Left ventricle myocardium inferior (tissue), 1 donor: ENCODE data around the gene AKIRIN1. TPM values are rescaled to one million over a fixed set of nuclear protein-coding genes. Genes with fewer than 3 reads are reported as not detected.
"Not testable (repeated sequence)": the region's sequence is repeated elsewhere in the genome, so short reads cannot be mapped to it uniquely, and the experiment has no call there.

Experiments
- DNase-seq: peaks from one replicate; pipeline ENCODE4 v3.0.0-alpha.2; 2020
- H3K27ac ChIP-seq: fragments of 200-600 bp; replicated peaks from 2 replicates; pipeline ENCODE4 v1.8.0; 2021
- H3K27me3 ChIP-seq: fragments of 200-600 bp; 2 replicates; pipeline ENCODE4 v1.8.0; 2021; ENCODE audit warnings: low read depth
- H3K36me3 ChIP-seq: fragments of 200-600 bp; 2 replicates; pipeline ENCODE4 v1.8.0; 2021
- H3K4me1 ChIP-seq: fragments of 200-600 bp; 2 replicates; pipeline ENCODE4 v1.8.0; 2021
- H3K4me3 ChIP-seq: fragments of 200-600 bp; 2 replicates; pipeline ENCODE4 v1.8.0; 2021; ENCODE audit warnings: mild to moderate bottlenecking, moderate library complexity
- H3K9me3 ChIP-seq: fragments of 200-600 bp; replicated peaks from 2 replicates; pipeline ENCODE4 v1.8.0; 2021
- CTCF ChIP-seq: fragments of 200-600 bp; IDR thresholded peaks from 2 replicates; pipeline ENCODE4 v1.8.0; 2021; ENCODE audit warnings: antibody characterized with exemption, mild to moderate bottlenecking, borderline replicate concordance
- intact Hi-C: fragments of 100-400 bp; cut with micrococcal nuclease; formaldehyde crosslinking; loops from one replicate; pipeline ENCODE4 v1.11.0; 2022
- total RNA-seq: library from RNA; stranded (reverse); fragmentation: NEBNext Ultra II Directional; extraction: Animal tissue kit (Norgen Biotek cat#: 25700); gene quantifications from one replicate; pipeline ENCODE4 v1.2.1, GENCODE V29; 2021
- donor health status: DM: no; HTN: yes; CAD: no; lungs with severe emphysema.

AKIRIN1 gene
- total RNA-seq, 1 donor from 2014 or later = 61.5 TPM

DNA sequence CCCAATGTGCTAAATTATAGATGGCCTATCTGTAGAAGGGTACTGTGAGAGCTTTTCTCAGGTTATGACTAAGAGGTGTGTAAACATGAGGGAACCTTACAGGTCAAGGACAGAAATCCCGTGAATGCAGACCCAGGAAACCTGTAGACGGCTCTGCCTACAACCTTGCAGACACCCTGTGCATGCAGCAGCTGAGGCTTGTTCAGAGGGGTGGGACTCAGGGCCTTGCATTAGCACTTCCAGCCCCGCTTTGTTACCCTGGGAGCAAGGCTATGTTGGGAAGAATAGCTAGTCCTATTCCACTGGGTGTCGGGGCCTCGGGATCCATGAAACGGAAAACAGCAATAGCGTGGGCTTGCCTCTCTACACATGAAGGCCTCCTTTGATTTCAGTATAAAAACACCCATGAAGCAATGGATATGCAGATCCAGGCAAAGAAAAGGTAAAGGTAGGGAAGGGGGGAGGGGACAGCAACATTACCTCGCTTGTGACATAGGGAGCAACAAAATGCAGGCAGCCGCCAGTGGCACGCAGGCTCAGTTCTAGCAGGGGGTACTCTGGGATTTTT is 25.6 kb downstream of the AKIRIN1 start:
- Histone ChIP-seq H3K9me3 (no peaks in the 10 kb centered on the region), H3K27ac (no peak overlapping the region), H3K4me1 (no peaks in the 10 kb centered on the region), H3K4me3 (no peak overlapping the region), H3K27me3 (no peaks in the 10 kb centered on the region), H3K36me3 (peaks cover 5% of the 10 kb centered on the region)
- DNase-seq = no peak
- intact Hi-C loops = no loop called here
- no peak for TF ChIP-seq CTCF

DNA sequence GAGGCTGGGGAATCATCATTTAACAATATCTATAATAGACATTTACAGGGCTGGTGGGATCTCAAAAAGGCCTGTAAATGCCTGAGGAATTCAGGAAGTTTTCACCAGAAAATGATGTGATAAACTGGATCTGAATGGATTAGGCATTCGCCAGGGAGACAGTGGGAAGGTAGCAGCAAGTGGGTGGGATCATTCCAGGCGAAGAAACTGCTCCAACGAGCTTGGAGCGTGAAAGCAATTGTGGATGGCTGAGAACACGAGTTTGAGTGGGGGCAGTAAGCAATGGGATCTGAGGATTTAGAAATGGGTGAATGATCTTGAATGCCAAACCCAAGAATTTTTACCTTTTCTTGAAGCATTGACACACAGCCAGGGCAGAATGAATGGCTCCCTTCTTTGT is 26.2 kb downstream of the AKIRIN1 start:
- Histone ChIP-seq H3K4me3 (no peak overlapping the region), H3K36me3 (no peaks in the 10 kb centered on the region), H3K4me1 (no peaks in the 10 kb centered on the region), H3K9me3 (no peaks in the 10 kb centered on the region), H3K27me3 (no peaks in the 10 kb centered on the region), H3K27ac (no peak overlapping the region)
- no peak for TF ChIP-seq CTCF
- intact Hi-C loops = no loop called here
- DNase-seq = no peak

DNA sequence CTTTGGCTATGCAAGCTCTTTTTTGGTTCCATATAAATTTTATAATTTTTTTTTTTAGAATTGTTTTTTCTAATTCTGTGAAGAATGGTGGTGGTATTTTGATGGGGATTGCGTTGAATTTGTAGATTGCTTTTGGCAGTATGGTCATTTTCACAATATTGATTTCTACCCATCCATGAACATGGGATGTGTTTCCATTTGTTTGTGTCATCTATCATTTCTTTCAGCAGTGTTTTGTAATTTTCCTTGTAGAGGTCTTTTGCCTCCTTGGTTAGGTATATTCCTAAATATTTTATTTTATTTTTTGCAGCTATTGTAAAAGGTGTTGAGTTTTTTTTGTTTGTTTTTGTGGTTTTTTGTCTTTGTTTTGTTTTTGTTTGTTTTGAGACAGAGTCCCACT is 29.4 kb downstream of the AKIRIN1 start:
- H3K4me1 ChIP-seq, H3K36me3 ChIP-seq, DNase-seq, H3K27me3 ChIP-seq, H3K4me3 ChIP-seq, intact Hi-C loops, H3K27ac ChIP-seq, H3K9me3 ChIP-seq: not testable (repeated sequence)

- TF ChIP-seq CTCF = no peak
- H3K9me3 ChIP-seq = no peaks in the 10 kb centered on the region
- DNase-seq = no peak
- H3K27ac ChIP-seq = no peak overlapping the region
- peaks cover 9% of the 10 kb centered on the region for H3K4me1 ChIP-seq
- no peaks in the 10 kb centered on the region for H3K36me3 ChIP-seq
- H3K4me3 ChIP-seq = no peak overlapping the region
- no peaks in the 10 kb centered on the region for H3K27me3 ChIP-seq
- intact Hi-C loops = no loop called here
These were observed 30.4 kb downstream of the AKIRIN1 start for GRCh38 chr1:39021426-39021825.

DNA sequence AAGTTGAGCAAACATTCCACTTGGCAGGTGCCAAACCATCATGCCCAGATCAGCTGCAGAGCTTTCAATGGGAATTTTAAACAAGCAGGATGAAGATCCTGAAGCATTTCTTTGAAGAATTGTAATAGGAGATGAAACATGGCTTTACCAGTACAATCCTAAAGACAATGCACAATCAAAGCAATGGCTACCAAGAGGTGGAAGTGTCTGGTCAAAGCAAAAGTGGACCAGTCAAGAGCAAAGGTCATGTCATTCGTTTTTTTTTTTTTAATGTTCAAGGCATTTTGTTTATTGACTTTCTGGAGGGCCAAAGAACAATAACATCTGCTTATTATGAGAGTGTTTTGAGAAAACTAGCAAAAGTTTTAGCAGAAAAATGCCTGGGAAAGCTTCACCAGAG is 32.1 kb downstream of the AKIRIN1 start:
- TF ChIP-seq CTCF = no peak
- intact Hi-C loops = no loop called here

DNA sequence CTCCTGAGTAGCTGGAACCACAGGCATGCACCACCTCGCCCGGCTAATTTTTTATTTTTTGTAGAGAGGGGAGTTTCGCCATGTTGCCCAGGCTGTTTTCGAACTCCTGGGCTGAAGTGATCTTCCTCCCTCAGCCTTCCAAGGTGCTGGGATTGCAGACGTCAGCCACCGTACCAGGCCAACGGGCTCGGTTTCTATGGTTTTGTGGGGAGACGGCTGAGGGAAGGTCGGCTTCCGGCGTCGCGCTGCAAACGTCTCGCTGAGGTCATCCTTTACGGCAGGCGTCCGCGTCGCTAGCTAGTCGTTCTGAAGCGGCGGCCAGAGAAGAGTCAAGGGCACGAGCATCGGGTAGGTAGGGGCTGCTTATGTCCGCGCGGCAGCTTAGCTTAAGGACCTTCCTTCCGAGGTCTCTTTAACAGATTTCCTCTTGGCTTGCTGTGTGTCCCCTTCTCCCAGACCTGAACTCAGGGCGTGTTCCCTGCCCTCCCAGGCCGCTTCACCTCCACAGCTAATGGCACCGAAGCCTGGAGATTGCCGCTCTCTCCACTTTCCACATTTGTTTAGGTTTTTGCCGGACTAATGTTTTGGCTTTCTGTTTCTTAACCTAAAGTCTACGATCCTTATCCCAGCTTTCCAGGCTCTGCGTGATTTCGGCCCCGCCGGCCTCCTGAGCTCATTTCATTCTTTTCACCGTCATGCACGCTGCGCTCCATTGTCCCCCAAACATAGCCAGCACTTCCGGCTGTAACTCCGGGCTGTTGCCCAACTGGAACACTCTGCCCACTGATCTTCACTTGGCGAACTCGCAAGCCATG is 35.2 kb downstream of the AKIRIN1 start, which contains the start of gene NDUFS5:
TSS of gene NDUFS5 (plus strand) at position 300 of the 815 bp plus-strand sequence. CDS start 2,375 bp downstream, outside the sequence.
- peak within 1 kb of the TSS; percentile 75 for H3K4me3 ChIP-seq
- intact Hi-C loops = no loop called here
- no peak for TF ChIP-seq CTCF

More for the DNA sequence above, 32.1 kb downstream of the AKIRIN1 start:
- Histone ChIP-seq H3K27ac (no peak overlapping the region), H3K4me3 (no peak overlapping the region), H3K27me3 (no peaks in the 10 kb centered on the region), H3K36me3 (peaks cover under 1% of the 10 kb centered on the region), H3K4me1 (peaks cover 20% of the 10 kb centered on the region), H3K9me3 (no peaks in the 10 kb centered on the region)
- DNase-seq = no peak

More for the DNA sequence above, 35.2 kb downstream of the AKIRIN1 start, which contains the start of gene NDUFS5:
- peaks cover 32% of the 10 kb centered on the region for H3K36me3 ChIP-seq
- peak; percentile 91 for DNase-seq
- peak within 1 kb of the TSS; percentile 96 for H3K27ac ChIP-seq
- H3K9me3 ChIP-seq = no peaks in the 10 kb centered on the region
- peaks cover 46% of the 10 kb centered on the region for H3K4me1 ChIP-seq
- no peaks in the 10 kb centered on the region for H3K27me3 ChIP-seq
